T-cell (primary cell): ENCODE results near the gene ARMH1. TPM values are rescaled to one million over a fixed set of nuclear protein-coding genes. Genes with fewer than 3 reads are reported as not detected.
A peak's percentile ranks its signal among the peaks of the same experiment; 100 is the strongest.

Experiments
- ATAC-seq, 4 experiments: fragments of 200-7000 bp in 3 of 4; fragments of 150-1000 bp in 1 of 4; cut with Tn5 transposase; replicated peaks in 1 of 4; 1 replicate in 3 of 4; 2 replicates in 1 of 4; pipeline ENCODE4 v1.10.0; 2021; ENCODE audit warnings: moderate library complexity in 3 of 4, mild to moderate bottlenecking in 2 of 4, moderate number of reproducible peaks in 1 of 4
- CTCF ChIA-PET, 2 donors: fragments of 300-600 bp; sonication (Branson Sonifier 250); formaldehyde crosslinking; loops; one replicate each; lab custom pipeline; 2022; ENCODE audit warnings: antibody characterized with exemption in 2 of 2; lab: Charles Lee
- POLR2A ChIA-PET, 2 donors: fragments of 300-600 bp; sonication (Branson Sonifier 250); formaldehyde crosslinking; loops; one replicate each; lab custom pipeline; 2022; ENCODE audit warnings: antibody characterized with exemption in 2 of 2; lab: Charles Lee
- DNase-seq, 35 experiments: peaks; one replicate each; pipeline versions ENCODE4 v3.0.0 to v3.0.0-alpha.2; 2013 to 2023
- H3K27ac ChIP-seq: one replicate; pipeline ENCODE4 v1.5.1; 2013; ENCODE audit warnings: low read length
- H3K27me3 ChIP-seq, 2 experiments: replicated peaks in 1 of 2; 1 replicate in 1 of 2; 2 replicates in 1 of 2; pipeline versions ENCODE4 v1.6.1 to v1.7.0; 2013; ENCODE audit warnings: low read length in 1 of 2, mixed read lengths in 1 of 2; ENCODE audit not compliant: control insufficient read depth in 2 of 2, insufficient read depth in 2 of 2; ENCODE audit errors: extremely low read depth in 1 of 2
- H3K36me3 ChIP-seq, 2 donors: 1 replicate in 1 of 2; 2 replicates in 1 of 2; pipeline versions ENCODE4 v1.6.1 to v1.7.0; 2013; ENCODE audit warnings: low read length in 1 of 2; ENCODE audit not compliant: control insufficient read depth in 2 of 2, insufficient read depth in 1 of 2; ENCODE audit errors: extremely low read depth in 1 of 2
- H3K4me1 ChIP-seq, 2 experiments: 1 replicate in 1 of 2; 2 replicates in 1 of 2; pipeline versions ENCODE4 v1.6.1 to v1.7.0; 2013; ENCODE audit warnings: low read length in 2 of 2, mixed read lengths in 1 of 2; ENCODE audit not compliant: insufficient read depth in 2 of 2, control insufficient read depth in 1 of 2; ENCODE audit errors: extremely low read depth in 1 of 2
- H3K4me3 ChIP-seq, 2 donors: 1 replicate in 1 of 2; 2 replicates in 1 of 2; pipeline versions ENCODE4 v1.5.1 to v1.7.0; 2013; ENCODE audit warnings: mild to moderate bottlenecking in 2 of 2, low read length in 1 of 2, moderate library complexity in 1 of 2; ENCODE audit not compliant: control insufficient read depth in 1 of 2; ENCODE audit errors: extremely low read depth in 1 of 2
- H3K9me3 ChIP-seq: 2 replicates; pipeline ENCODE4 v1.7.0; 2013
- H3K27ac Mint-ChIP-seq, 2 donors: one replicate each; pipeline ENCODE4 v1.8.0; 2020 to 2021; ENCODE audit warnings: mild to moderate bottlenecking in 2 of 2, mixed read lengths in 2 of 2
- H3K27me3 Mint-ChIP-seq, 2 donors: one replicate each; pipeline ENCODE4 v1.8.0; 2021 to 2022; ENCODE audit warnings: mixed read lengths in 2 of 2
- H3K36me3 Mint-ChIP-seq: one replicate; pipeline ENCODE4 v1.8.0; 2021; ENCODE audit warnings: mixed read lengths
- H3K4me1 Mint-ChIP-seq, 3 donors: one replicate each; pipeline ENCODE4 v1.8.0; 2020 to 2022; ENCODE audit warnings: mixed read lengths in 3 of 3, mild to moderate bottlenecking in 1 of 3
- H3K4me3 Mint-ChIP-seq, 3 donors: one replicate each; pipeline ENCODE4 v1.8.0; 2020 to 2022; ENCODE audit warnings: mild to moderate bottlenecking in 3 of 3, mixed read lengths in 3 of 3, moderate library complexity in 3 of 3
- H3K9me3 Mint-ChIP-seq, 3 donors: one replicate each; pipeline ENCODE4 v1.8.0; 2020 to 2022; ENCODE audit warnings: mixed read lengths in 3 of 3
- WGBS: methylation state at CpG from one replicate; pipeline ENCODE4 v1.1.5; 2013; ENCODE audit warnings: missing lambda C conversion rate; ENCODE audit not compliant: insufficient coverage; 5-methylcytosine and 5-hydroxymethylcytosine counted together
- total RNA-seq, 35 experiments: library from RNA in 6 of 35; stranded (reverse) in 6 of 35; fragments of 120-200 nt in 1 of 35; gene quantifications; one replicate each; pipeline versions ENCODE4 v1.2.1 to v1.2.4 and lab custom pipeline; 2013 to 2026

Gene ARMH1
- total RNA-seq (100 to 1,000 TPM in 1 of 5 donors, 10 to 100 TPM in 4; 49.5 to 102 (median 89.7) TPM), total RNA-seq (lab: John Stamatoyannopoulos, UW) (16.7 to 50.1 (median 30.3) reads per million in 29 experiments)
- 43.5 TPM for total RNA-seq (2013)

DNA sequence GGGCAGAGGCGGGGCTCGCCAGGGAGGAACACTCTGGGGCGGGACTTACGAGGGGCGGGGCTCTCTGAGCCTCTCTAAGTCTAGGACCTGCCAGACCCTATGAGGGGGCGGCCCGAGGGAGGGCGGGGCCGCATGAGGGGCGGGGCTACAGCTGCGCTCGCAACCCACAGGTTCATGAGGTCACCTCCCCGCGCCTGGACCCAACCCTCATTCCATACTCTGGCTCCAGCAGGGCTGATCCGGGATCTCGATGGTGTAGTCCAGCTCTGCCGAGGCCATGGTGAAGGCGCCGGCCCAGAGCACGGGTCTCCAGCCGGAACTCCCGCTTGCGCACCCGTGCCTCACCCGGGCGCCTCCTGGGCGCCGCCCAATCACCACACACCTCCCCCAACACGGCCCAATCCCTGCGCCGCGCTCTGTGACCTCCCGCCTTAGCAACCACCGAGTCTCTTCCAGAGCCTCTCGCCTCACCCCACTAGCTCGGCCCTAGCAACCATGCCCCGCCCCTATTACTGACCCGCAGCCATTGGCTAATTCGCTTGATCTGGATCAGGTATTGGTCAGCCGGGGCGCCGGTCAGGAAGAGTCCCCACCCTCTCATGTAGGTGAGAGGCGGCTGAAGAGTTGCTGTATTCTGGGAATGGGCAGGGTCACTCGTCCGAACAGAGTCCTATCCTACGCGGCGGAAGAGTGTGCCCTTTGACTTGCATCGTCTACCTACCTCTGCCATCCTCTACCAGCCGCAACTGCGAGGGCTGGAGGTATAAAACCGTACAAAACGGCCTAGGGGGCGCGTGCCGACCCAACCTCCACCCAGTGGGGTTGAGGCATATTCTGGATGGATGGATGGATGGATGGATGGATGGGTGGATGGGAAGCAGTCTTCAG is at the start of gene ARMH1, which contains the start of gene TMEM53:
Gene ARMH1 (plus strand): TSS at position 602 of the 888 bp plus-strand sequence. CDS start 14,984 bp downstream, outside the sequence.
Gene TMEM53 (minus strand): TSS at position 369 of the 888 bp plus-strand sequence. CDS start 90 bp downstream, at position 279.
- 0% methylated on average over 29 of the region's 56 CpGs for WGBS
- DNase-seq (peak; percentile 87 to 97 (median 93)), ATAC-seq (peak; percentile 91 to 94 (median 94))
- Histone ChIP-seq H3K9me3 (no peaks in the 10 kb centered on the region), H3K4me3 (peak within 1 kb of the TSS; percentile 82 to 85), H3K36me3 (no peaks in the 10 kb centered on the region), H3K4me1 (peaks cover 0 to 26% of the 10 kb centered on the region in 2 experiments), H3K27ac (peak within 1 kb of the TSS; percentile 73), H3K27me3 (no peaks in the 10 kb centered on the region)
- ChIA-PET POLR2A (interaction anchor here (0.5 to 1.0 kb wide), 5 partner anchors 47 to 1715 kb away, joined by 3 to 7 read pairs (median 4); no protein-coding TSS in a partner anchor), CTCF (interaction anchor here in 1 of 2 donors (0.6 to 2.3 kb wide), 9 partner anchors 22 to 1082 kb away, joined by 3 to 13 read pairs (median 4); partner anchors contain the start of gene KDM4A)
- Mint-ChIP-seq H3K4me3 (peak within 1 kb of the TSS; percentile 85 to 90 (median 85)), H3K9me3 (no peaks in the 10 kb centered on the region), H3K27me3 (no peaks in the 10 kb centered on the region), H3K4me1 (peaks cover 23 to 29% (median 26%) of the 10 kb centered on the region in 3 donors), H3K27ac (peak within 1 kb of the TSS; percentile 76 to 89), H3K36me3 (no peaks in the 10 kb centered on the region)

DNA sequence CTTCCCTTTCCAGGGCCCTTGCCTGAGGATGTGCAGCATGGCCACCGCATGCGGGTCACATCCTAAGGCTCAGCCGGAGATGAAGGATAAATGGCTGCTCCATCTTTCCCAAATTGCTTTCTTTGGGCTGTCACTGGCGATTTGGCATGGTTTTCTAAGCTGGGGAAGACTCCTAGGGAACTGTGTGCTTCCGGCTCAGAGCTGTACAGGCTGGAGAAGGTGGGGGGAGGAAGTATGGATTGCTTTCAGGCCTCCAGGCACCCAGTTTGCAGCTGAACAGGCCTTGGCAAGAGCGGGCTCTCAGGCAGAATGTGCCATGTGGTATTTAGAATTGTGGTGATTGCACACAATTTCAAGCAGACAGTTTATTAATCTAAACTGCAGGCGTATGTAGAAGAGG is 49.2 kb upstream of the ARMH1 start:
- Histone ChIP-seq H3K4me1 (no peaks in the 10 kb centered on the region), H3K9me3 (no peaks in the 10 kb centered on the region), H3K36me3 (no peaks in the 10 kb centered on the region), H3K27ac (no peak overlapping the region), H3K27me3 (peaks cover 0 to 7% of the 10 kb centered on the region in 2 experiments), H3K4me3 (no peak overlapping the region)
- ChIA-PET CTCF (no interaction called here), POLR2A (no interaction called here)
- ATAC-seq (no peak), DNase-seq (no peak)
- no peak overlapping the region for H3K4me3 Mint-ChIP-seq
- H3K27ac Mint-ChIP-seq = no peak overlapping the region
- H3K36me3 Mint-ChIP-seq = no peaks in the 10 kb centered on the region
- H3K4me1 Mint-ChIP-seq = peaks cover 0 to 2% (median 1%) of the 10 kb centered on the region in 3 donors
- WGBS = 82% methylated on average over 7 of the region's 7 CpGs
- H3K9me3 Mint-ChIP-seq = no peaks in the 10 kb centered on the region
- no peaks in the 10 kb centered on the region for H3K27me3 Mint-ChIP-seq

DNA sequence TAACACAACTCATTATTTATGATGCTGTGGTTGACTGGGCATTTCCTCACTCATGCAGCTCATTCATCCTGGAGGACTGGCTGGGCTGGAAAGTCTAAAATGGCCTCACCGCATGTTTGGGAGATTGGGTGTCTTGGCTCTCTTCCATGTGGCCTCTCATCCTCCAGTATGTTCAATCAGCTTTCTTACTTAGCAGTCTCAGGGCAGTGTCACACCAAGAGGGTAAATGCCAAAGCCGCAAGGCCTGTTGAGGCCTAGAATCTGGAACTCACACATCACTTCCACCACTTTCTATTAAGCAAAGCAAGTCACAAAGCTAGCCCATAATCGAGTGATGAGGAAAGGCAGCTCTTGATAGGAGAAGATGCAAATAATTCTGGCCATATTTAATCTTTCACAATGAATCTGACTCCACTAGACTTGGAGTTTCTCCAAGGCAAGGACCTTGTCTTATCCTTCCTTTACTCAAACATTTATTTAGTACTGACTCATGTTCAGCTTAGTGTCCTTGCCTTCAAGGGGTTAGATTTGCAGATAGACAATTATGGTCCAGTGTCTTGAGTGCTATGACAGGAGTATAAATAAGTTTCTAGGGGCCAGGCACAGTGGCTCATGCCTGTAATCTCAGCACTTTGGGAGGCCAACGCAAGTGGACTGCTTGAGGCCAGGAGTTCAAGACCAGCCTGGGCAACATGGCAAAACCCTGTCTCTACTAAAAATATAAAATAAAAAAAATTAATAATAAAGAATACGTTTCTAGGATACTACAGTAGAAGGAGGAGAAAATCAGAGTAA is 45.4 kb upstream of the ARMH1 start:
- Mint-ChIP-seq H3K9me3 (no peaks in the 10 kb centered on the region), H3K27me3 (no peaks in the 10 kb centered on the region), H3K4me1 (peaks cover 29 to 32% (median 31%) of the 10 kb centered on the region in 3 donors), H3K36me3 (peaks cover 3% of the 10 kb centered on the region), H3K4me3 (no peak overlapping the region), H3K27ac (no peak overlapping the region)
- ChIA-PET POLR2A (no interaction called here), CTCF (interaction anchor here in 1 of 2 donors (0.5 kb wide), 2 partner anchors 256 to 1618 kb away, joined by 3 to 4 read pairs; no protein-coding TSS in a partner anchor)
- Histone ChIP-seq H3K27ac (no peak overlapping the region), H3K4me1 (peaks cover 6 to 26% of the 10 kb centered on the region in 2 experiments), H3K27me3 (peaks cover 0 to 5% of the 10 kb centered on the region in 2 experiments), H3K4me3 (no peak overlapping the region), H3K9me3 (no peaks in the 10 kb centered on the region), H3K36me3 (peaks cover 4 to 14% of the 10 kb centered on the region in 2 donors)
- DNase-seq (no peak), ATAC-seq (no peak)
- no CpG with 5 or more reads among the region's 5 CpGs for WGBS

DNA sequence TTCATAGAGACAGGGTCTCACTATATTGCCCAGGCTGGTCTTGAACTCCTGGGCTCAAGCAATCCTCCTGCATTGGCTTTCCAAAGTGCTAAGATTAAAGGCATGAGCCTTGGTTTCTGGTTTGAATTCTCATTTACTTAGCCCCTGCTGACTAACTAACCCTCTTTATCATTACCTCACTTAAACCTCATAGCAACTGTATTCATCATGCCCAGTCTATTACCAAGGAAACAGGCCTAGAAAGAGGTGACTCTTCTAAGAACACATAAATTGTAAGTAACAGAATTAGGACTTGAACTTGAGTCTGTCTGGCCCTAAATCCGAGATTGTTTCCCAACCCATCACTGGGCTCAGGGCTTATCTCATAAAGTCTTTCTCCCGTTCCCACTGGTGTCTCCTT is 44.4 kb upstream of the ARMH1 start:
- DNase-seq = no peak
- Mint-ChIP-seq H3K4me3 (peak overlapping the region; percentile 89 to 90 (median 90)), H3K27ac (peak overlapping the region; percentile 97 to 99), H3K4me1 (peaks cover 39 to 42% (median 41%) of the 10 kb centered on the region in 3 donors), H3K9me3 (no peaks in the 10 kb centered on the region), H3K36me3 (peaks cover 11% of the 10 kb centered on the region), H3K27me3 (no peaks in the 10 kb centered on the region)
- no peak for ATAC-seq
- Histone ChIP-seq H3K4me1 (peaks cover 6 to 29% of the 10 kb centered on the region in 2 experiments), H3K27me3 (peaks cover 0 to 2% of the 10 kb centered on the region in 2 experiments), H3K4me3 (no peak overlapping the region), H3K27ac (no peak overlapping the region), H3K36me3 (peaks cover 7 to 24% of the 10 kb centered on the region in 2 donors), H3K9me3 (no peaks in the 10 kb centered on the region)
- WGBS = no CpG with 5 or more reads among the region's 2 CpGs
- CTCF ChIA-PET = no interaction called here
- POLR2A ChIA-PET = no interaction called here

DNA sequence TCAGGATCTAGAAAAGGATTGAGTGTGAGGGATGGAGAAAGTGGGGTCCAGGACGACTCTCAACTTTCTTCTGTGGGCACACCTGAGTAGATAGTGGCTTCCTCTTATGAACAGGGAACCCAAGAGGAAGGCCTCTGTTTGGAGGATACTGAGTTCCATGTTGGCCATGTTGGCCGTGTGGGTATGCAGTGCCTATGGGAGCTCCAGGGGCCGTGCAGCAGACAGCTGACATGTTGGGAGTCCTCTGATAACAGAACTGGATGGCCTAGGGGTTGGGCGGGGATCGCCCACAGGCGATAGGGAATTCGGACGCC is 43.2 kb upstream of the ARMH1 start:
- no peaks in the 10 kb centered on the region for H3K9me3 Mint-ChIP-seq
- ATAC-seq (peak; percentile 8 to 23 (median 11)), DNase-seq (peak in 1 of 35 experiments; percentile 11)
- ChIA-PET POLR2A (interaction anchor here in 1 of 2 donors (0.6 kb wide), 1 partner anchor 843 kb away, joined by 5 read pairs; no protein-coding TSS in a partner anchor), CTCF (interaction anchor here (0.6 to 2.5 kb wide), 6 partner anchors 16 to 392 kb away, joined by 3 to 10 read pairs (median 5); partner anchors contain the start of genes ARMH1 (in 1 of the 2) and TMEM53 (in 1 of the 2))
- Histone ChIP-seq H3K9me3 (no peaks in the 10 kb centered on the region), H3K36me3 (peaks cover 9 to 36% of the 10 kb centered on the region in 2 donors), H3K4me3 (peak overlapping the region; percentile 67 to 74), H3K27ac (peak overlapping the region; percentile 90), H3K4me1 (peaks cover 6 to 29% of the 10 kb centered on the region in 2 experiments), H3K27me3 (no peaks in the 10 kb centered on the region)
- peak overlapping the region; percentile 97 to 99 for H3K27ac Mint-ChIP-seq
- peaks cover 42 to 50% (median 49%) of the 10 kb centered on the region in 3 donors for H3K4me1 Mint-ChIP-seq
- no peaks in the 10 kb centered on the region for H3K27me3 Mint-ChIP-seq
- 29% methylated on average over 8 of the region's 8 CpGs for WGBS
- peaks cover 21% of the 10 kb centered on the region for H3K36me3 Mint-ChIP-seq
- H3K4me3 Mint-ChIP-seq = peak overlapping the region; percentile 89 to 90 (median 90)
